Prostate gland (tissue), 2 donors: Measurements from ENCODE around the gene CLEC16A. TPM values are rescaled to one million over a fixed set of nuclear protein-coding genes. Genes with fewer than 3 reads are reported as not detected.

Experiments used
- DNase-seq: peaks from one replicate; pipeline ENCODE4 v3.0.0-alpha.2; 2019; ENCODE audit warnings: low spot score
- H3K27ac ChIP-seq, 2 donors: fragments of 200-600 bp; sonication (generic); 2 replicates each; pipeline ENCODE4 v1.5.1; 2017 to 2019
- H3K27me3 ChIP-seq: fragments of 200-600 bp; sonication (generic); replicated peaks from 2 replicates; pipeline ENCODE4 v1.5.1; 2019; ENCODE audit not compliant: insufficient read depth
- H3K36me3 ChIP-seq, 2 donors: fragments of 200-600 bp; sonication (generic); 1 replicate in 1 of 2; 2 replicates in 1 of 2; pipeline versions ENCODE4 v1.5.1 to v1.8.1; 2017 to 2019
- H3K4me1 ChIP-seq: fragments of 200-600 bp; sonication (generic); replicated peaks from 2 replicates; pipeline ENCODE4 v1.5.1; 2019
- H3K4me3 ChIP-seq, 2 donors: fragments of 200-600 bp; sonication (generic); 2 replicates each; pipeline ENCODE4 v1.5.1; 2017 to 2019
- H3K9me3 ChIP-seq: fragments of 200-600 bp; sonication (generic); 2 replicates; pipeline ENCODE4 v1.5.1; 2017
- CTCF ChIP-seq, 4 experiments: fragments of 200-600 bp in 2 of 4; fragments of 450-650 bp in 2 of 4; sonication (generic) in 2 of 4; IDR thresholded peaks; 1 replicate in 3 of 4; 2 replicates in 1 of 4; pipeline ENCODE4 v1.5.1; 2016 to 2019; ENCODE audit warnings: antibody characterized with exemption in 4 of 4, mild to moderate bottlenecking in 2 of 4, moderate library complexity in 2 of 4
- POLR2A ChIP-seq: fragments of 450-650 bp; IDR thresholded peaks from one replicate; pipeline ENCODE4 v1.6.1; 2016; ENCODE audit warnings: antibody characterized with exemption, mild to moderate bottlenecking
- POLR2AphosphoS5 ChIP-seq: sonication (generic); formaldehyde crosslinking; IDR thresholded peaks from one replicate; pipeline ENCODE4 v1.6.1; 2017; ENCODE audit warnings: antibody characterized with exemption
- WGBS: methylation state at CpG from one replicate; pipeline ENCODE4 v1.1.5; 2018; 5-methylcytosine and 5-hydroxymethylcytosine counted together
- intact Hi-C: fragments of 100-400 bp; cut with DNase I; formaldehyde crosslinking; loops from one replicate; pipeline ENCODE4 v1.14.2; 2022
- total RNA-seq, 2 donors: library from RNA; depleted of rRNA; stranded (reverse); fragments of >200 nt; gene quantifications; one replicate each; pipeline ENCODE4 v1.1.0, GENCODE V29; 2016

The CLEC16A gene
- total RNA-seq, 2 donors from 2014 or later: 26.1 to 52.2 TPM

GRCh38 chr16:11140098-11140375, 195.7 kb downstream of the CLEC16A start:
- intact Hi-C loops: no loop called here

DNA sequence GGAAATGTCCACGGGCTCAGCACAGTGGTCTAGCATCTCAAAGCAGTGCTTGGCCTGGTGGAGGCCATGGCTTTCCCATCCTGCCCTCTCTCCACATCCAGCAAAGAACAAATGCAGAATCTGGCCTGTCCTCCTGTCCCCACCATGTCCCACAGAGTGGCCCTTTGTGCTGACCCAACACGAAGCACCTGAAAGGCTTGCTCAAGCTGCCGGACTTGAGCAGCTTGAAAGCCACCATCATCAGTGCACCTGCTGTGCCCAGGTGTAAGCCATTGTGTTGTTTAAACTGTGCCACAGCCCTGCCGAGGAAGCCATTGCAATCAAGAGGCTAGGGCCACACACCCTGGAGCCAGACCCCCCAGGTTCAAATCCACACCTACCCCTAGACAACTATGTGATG, 196.1 kb downstream of the CLEC16A start:
- no peak for DNase-seq
- Histone ChIP-seq H3K9me3 (no peaks in the 10 kb centered on the region), H3K27me3 (no peaks in the 10 kb centered on the region), H3K4me1 (no peaks in the 10 kb centered on the region), H3K4me3 (no peak overlapping the region), H3K36me3 (peaks cover 0 to 2% of the 10 kb centered on the region in 2 donors), H3K27ac (no peak overlapping the region)
- intact Hi-C loops: no loop called here
- no peak for TF ChIP-seq CTCF (IDR thresholded peaks at IDR 0.05)
- no peak for TF ChIP-seq POLR2AphosphoS5
- no peak for TF ChIP-seq POLR2A
- 87% methylated on average over 4 of the region's 4 CpGs for WGBS

More at GRCh38 chr16:11140098-11140375, 195.7 kb downstream of the CLEC16A start:
- H3K4me1 ChIP-seq: no peaks in the 10 kb centered on the region
- peaks cover 0 to 2% of the 10 kb centered on the region in 2 donors for H3K36me3 ChIP-seq
- TF ChIP-seq CTCF (IDR thresholded peaks at IDR 0.05) (no peak), POLR2A (no peak), POLR2AphosphoS5 (no peak)
- no peak for DNase-seq
- no peaks in the 10 kb centered on the region for H3K27me3 ChIP-seq
- H3K4me3 ChIP-seq: no peak overlapping the region
- no peaks in the 10 kb centered on the region for H3K9me3 ChIP-seq
- WGBS: 93% methylated on average over 8 of the region's 8 CpGs
- no peak overlapping the region for H3K27ac ChIP-seq

DNA sequence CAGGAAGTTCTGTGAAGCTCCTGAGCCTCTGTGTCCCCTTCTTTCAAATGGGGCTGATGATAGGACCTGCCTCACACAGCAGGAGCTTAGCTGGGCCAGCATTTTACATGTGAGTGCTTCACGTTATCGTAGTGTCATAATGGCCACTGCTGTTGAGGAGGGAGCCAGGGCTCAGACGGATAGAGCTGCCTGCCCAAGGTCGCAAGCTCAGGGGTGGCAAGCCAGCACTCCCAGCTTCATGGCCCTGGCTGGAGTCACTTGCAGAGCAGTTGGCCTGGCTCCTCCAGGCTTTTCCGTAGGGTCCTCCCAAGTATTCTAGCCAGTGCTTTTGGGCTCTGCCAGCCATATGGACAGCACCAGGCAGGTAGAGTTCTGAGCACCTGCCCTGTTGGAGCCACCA, 196.5 kb downstream of the CLEC16A start:
- 98% methylated on average over 5 of the region's 5 CpGs for WGBS
- DNase-seq: no peak
- no peak for TF ChIP-seq POLR2A
- no peak for TF ChIP-seq CTCF (IDR thresholded peaks at IDR 0.05)
- TF ChIP-seq POLR2AphosphoS5: no peak
- H3K4me3 ChIP-seq: no peak overlapping the region
- no peaks in the 10 kb centered on the region for H3K27me3 ChIP-seq
- intact Hi-C loops: no loop called here
- H3K4me1 ChIP-seq: no peaks in the 10 kb centered on the region
- no peak overlapping the region for H3K27ac ChIP-seq
- H3K36me3 ChIP-seq: peaks cover 0 to 2% of the 10 kb centered on the region in 2 donors
- no peaks in the 10 kb centered on the region for H3K9me3 ChIP-seq

GRCh38 chr16:11141409-11142260, 197.3 kb downstream of the CLEC16A start:
- no peaks in the 10 kb centered on the region for H3K9me3 ChIP-seq
- H3K27me3 ChIP-seq: no peaks in the 10 kb centered on the region
- no peak overlapping the region for H3K4me3 ChIP-seq
- intact Hi-C loops: no loop called here
- H3K4me1 ChIP-seq: no peaks in the 10 kb centered on the region
- H3K27ac ChIP-seq: no peak overlapping the region
- no peak for TF ChIP-seq POLR2A
- no peak for TF ChIP-seq CTCF (IDR thresholded peaks at IDR 0.05)
- no peak for TF ChIP-seq POLR2AphosphoS5
- DNase-seq: no peak
- peaks cover 0 to under 1% of the 10 kb centered on the region in 2 donors for H3K36me3 ChIP-seq
- 97% methylated on average over 26 of the region's 26 CpGs for WGBS

- Histone ChIP-seq H3K9me3 (no peaks in the 10 kb centered on the region), H3K27ac (no peak overlapping the region), H3K4me3 (no peak overlapping the region), H3K36me3 (no peaks in the 10 kb centered on the region), H3K27me3 (no peaks in the 10 kb centered on the region), H3K4me1 (no peaks in the 10 kb centered on the region)
- intact Hi-C loops: no loop called here
- no peak for DNase-seq
- 76% methylated on average over 7 of the region's 7 CpGs for WGBS
- TF ChIP-seq POLR2A (no peak), POLR2AphosphoS5 (no peak)
Measured at GRCh38 chr16:11142261-11142630, 197.9 kb downstream of the CLEC16A start.
